HCT116 (cell line): ENCODE results near the gene SLC35B2. TPM values are rescaled to one million over a fixed set of nuclear protein-coding genes. Genes with fewer than 3 reads are reported as not detected.

Experiments used
- ATAC-seq: fragments of 200-7000 bp; cut with Tn5 transposase; 2 replicates; pipeline ENCODE4 v1.9.1; 2020; ENCODE audit warnings: mild to moderate bottlenecking, moderate library complexity
- BruUV-seq: library from RNA; stranded (reverse); fragments of 400-500 nt; replicated peaks from 2 replicates; lab custom pipeline; 2021; lab: Mats Ljungman, UMichigan
- CTCF ChIA-PET: fragments of 300-600 bp; sonication (Branson Sonifier 250); formaldehyde crosslinking; loops from one replicate; lab custom pipeline; 2021; ENCODE audit warnings: antibody characterized with exemption; lab: Charles Lee
- POLR2A ChIA-PET: fragments of 300-600, 350-600 bp; sonication (Branson Sonifier 250); formaldehyde crosslinking; loops from one replicate; lab custom pipeline; 2021; ENCODE audit warnings: antibody characterized with exemption; lab: Charles Lee
- RAD21 ChIA-PET, 2 experiments: fragments of 300-600 bp; sonication (Branson Sonifier 250); formaldehyde crosslinking; loops; one replicate each; lab custom pipeline; 2023; ENCODE audit warnings: low total read pairs in 2 of 2; ENCODE audit not compliant: uncharacterized antibody in 2 of 2, unreplicated experiment in 2 of 2, low non-redundant PET in 1 of 2; lab: Charles Lee
- DNase-seq: peaks from one replicate; pipeline ENCODE4 v3.0.0-alpha.2; 2010; ENCODE audit warnings: low read depth, low spot score
- H2AFZ ChIP-seq: fragments of 200-600 bp; shearing (Covaris generic), sonication (generic); 2 replicates; pipeline ENCODE4 v1.6.1; 2017; ENCODE audit warnings: low read depth, mixed run types, mixed read lengths, antibody characterized with exemption, low read length; ENCODE audit not compliant: poor library complexity, severe bottlenecking
- H3K27ac ChIP-seq: 2 replicates; pipeline ENCODE4 v1.5.1; 2012; ENCODE audit warnings: low read depth, low read length
- H3K27me3 ChIP-seq: fragments of 200-600 bp; sonication (generic); 2 replicates; pipeline ENCODE4 v1.6.1; 2016; ENCODE audit warnings: mixed run types, low read length, mixed read lengths; ENCODE audit not compliant: insufficient read depth
- H3K36me3 ChIP-seq, 2 experiments: fragments of 200-500 bp in 1 of 2; fragments of 200-600 bp in 1 of 2; sonication (Bioruptor generic) in 1 of 2; sonication (generic) in 1 of 2; 2 replicates each; pipeline versions ENCODE4 v1.5.1 to v1.6.1; 2014 to 2016; ENCODE audit warnings: low read length in 2 of 2, inconsistent platforms in 1 of 2, mixed read lengths in 1 of 2, mixed run types in 1 of 2; ENCODE audit not compliant: insufficient read depth in 2 of 2, control insufficient read depth in 1 of 2
- H3K4me1 ChIP-seq, 2 experiments: fragments of 200-600 bp in 1 of 2; sonication (generic) in 1 of 2; 2 replicates each; pipeline versions ENCODE4 v1.5.1 to v1.6.1; 2012 to 2017; ENCODE audit warnings: low read length in 2 of 2, inconsistent platforms in 1 of 2, mild to moderate bottlenecking in 1 of 2, mixed read lengths in 1 of 2, mixed run types in 1 of 2, moderate library complexity in 1 of 2; ENCODE audit not compliant: insufficient read depth in 2 of 2, control insufficient read depth in 1 of 2
- H3K4me2 ChIP-seq: fragments of 200-600 bp; sonication (generic); 2 replicates; pipeline ENCODE4 v1.6.1; 2017; ENCODE audit warnings: mixed run types, low read length, mixed read lengths
- H3K4me3 ChIP-seq, 2 experiments: fragments of 200-600 bp in 1 of 2; sonication (generic) in 1 of 2; replicated peaks in 1 of 2; 2 replicates each; pipeline ENCODE4 v1.5.1; 2011 to 2016; ENCODE audit warnings: low read length in 2 of 2, control low read depth in 1 of 2, low read depth in 1 of 2, mild to moderate bottlenecking in 1 of 2, mixed read lengths in 1 of 2, mixed run types in 1 of 2
- H3K79me2 ChIP-seq: fragments of 200-600 bp; sonication (generic); 2 replicates; pipeline ENCODE4 v1.6.1; 2017; ENCODE audit warnings: mild to moderate bottlenecking, mixed run types, low read length, moderate library complexity, mixed read lengths; ENCODE audit not compliant: insufficient read depth
- H3K9ac ChIP-seq: fragments of 200-600 bp; sonication (generic); 2 replicates; pipeline ENCODE4 v1.6.1; 2016; ENCODE audit warnings: low read length, mixed read lengths
- H3K9me2 ChIP-seq: fragments of 200-600 bp; sonication (generic), shearing (Covaris generic); 2 replicates; pipeline ENCODE4 v1.6.1; 2017; ENCODE audit warnings: mixed run types, mild to moderate bottlenecking, moderate library complexity; ENCODE audit not compliant: insufficient read depth
- H3K9me3 ChIP-seq, 2 experiments: fragments of 200-500 bp in 1 of 2; fragments of 200-600 bp in 1 of 2; sonication (Bioruptor generic) in 1 of 2; sonication (generic) in 1 of 2; 2 replicates each; pipeline ENCODE4 v1.6.1; 2014 to 2017; ENCODE audit warnings: low read length in 2 of 2, mixed read lengths in 2 of 2, inconsistent platforms in 1 of 2, low read depth in 1 of 2, mild to moderate bottlenecking in 1 of 2, mixed run types in 1 of 2, moderate library complexity in 1 of 2; ENCODE audit not compliant: control insufficient read depth in 1 of 2, insufficient read depth in 1 of 2
- H4K20me1 ChIP-seq: fragments of 200-600 bp; sonication (generic), shearing (Covaris generic); 2 replicates; pipeline ENCODE4 v1.6.1; 2017; ENCODE audit warnings: mixed run types, mild to moderate bottlenecking, moderate library complexity; ENCODE audit not compliant: insufficient read depth
- CBX3 ChIP-seq: IDR thresholded peaks from 2 replicates; pipeline ENCODE4 v1.6.1; 2012; ENCODE audit warnings: low read depth
- CEBPB ChIP-seq: IDR thresholded peaks from 2 replicates; pipeline ENCODE4 v1.6.1; 2012; ENCODE audit warnings: low read depth
- EGR1 ChIP-seq: IDR thresholded peaks from 2 replicates; pipeline ENCODE4 v1.6.1; 2012; ENCODE audit warnings: low read depth
- EZH2 ChIP-seq: fragments of 200-600 bp; sonication (generic); IDR thresholded peaks from 2 replicates; pipeline ENCODE4 v1.6.1; 2017; ENCODE audit warnings: antibody characterized with exemption, mixed run types
- EZH2phosphoT487 ChIP-seq: fragments of 200-600 bp; IDR thresholded peaks from 2 replicates; pipeline ENCODE4 v1.6.1; 2018; ENCODE audit warnings: antibody characterized with exemption, borderline replicate concordance
- POLR2A ChIP-seq: IDR thresholded peaks from 2 replicates; pipeline ENCODE4 v1.7.0; 2011; ENCODE audit warnings: borderline replicate concordance; ENCODE audit not compliant: insufficient read depth, insufficient read length; ENCODE audit errors: extremely low read depth
- RAD21 ChIP-seq: IDR thresholded peaks from 2 replicates; pipeline ENCODE4 v1.6.1; 2012; ENCODE audit warnings: low read depth, mild to moderate bottlenecking
- SP1 ChIP-seq: IDR thresholded peaks from 2 replicates; pipeline ENCODE4 v1.6.1; 2012; ENCODE audit warnings: low read depth
- TCF7L2 ChIP-seq: IDR thresholded peaks from 2 replicates; pipeline ENCODE4 v1.7.0; 2011; ENCODE audit warnings: borderline replicate concordance, inconsistent platforms; ENCODE audit not compliant: insufficient read depth, insufficient read length; ENCODE audit errors: extremely low read depth
- ZBTB33 ChIP-seq: IDR thresholded peaks from 2 replicates; pipeline ENCODE4 v1.6.1; 2011; ENCODE audit warnings: mild to moderate bottlenecking, low read length, moderate library complexity; ENCODE audit not compliant: insufficient replicate concordance; ENCODE audit errors: extremely low read depth
- ZFX ChIP-seq: fragments of 450-650 bp; IDR thresholded peaks from 2 replicates; pipeline ENCODE4 v1.6.1; 2017
- ZNF274 ChIP-seq: fragments of 200-500 bp; sonication (Bioruptor generic); IDR thresholded peaks from 2 replicates; pipeline ENCODE4 v1.6.1; 2014; ENCODE audit warnings: mild to moderate bottlenecking, low read depth, low read length, inconsistent platforms
- intact Hi-C: fragments of 100-400 bp; cut with micrococcal nuclease; formaldehyde crosslinking; loops from 2 replicates; pipeline ENCODE4 v1.10.0; 2022
- total RNA-seq: library from RNA; stranded (reverse); gene quantifications from one replicate; pipeline ENCODE4 v1.2.1, GENCODE V29; 2021; ENCODE audit not compliant: unreplicated experiment

The SLC35B2 gene
- total RNA-seq, 1 experiment from 2014 or later: 50.5 TPM

GRCh38 chr6:44222486-44223318 lies 34.6 kb downstream of the SLC35B2 start:
- Histone ChIP-seq H3K27me3 (no peaks in the 10 kb centered on the region), H4K20me1 (peaks cover 4% of the 10 kb centered on the region; the same call in 1 of the 2 replicates), H3K27ac (peak overlapping the region; percentile 45), H3K79me2 (peaks cover 42% of the 10 kb centered on the region), H3K36me3 (peaks cover 0 to 10% of the 10 kb centered on the region in 2 experiments; a peak in 1 of 4 replicates), H3K9me2 (no peaks in the 10 kb centered on the region), H3K4me1 (peaks cover 45 to 73% of the 10 kb centered on the region in 2 experiments), H3K4me2 (peak overlapping the region; percentile 93), H2AFZ (peak overlapping the region; percentile 61), H3K9ac (peak overlapping the region; percentile 81), H3K4me3 (peak overlapping the region; percentile 65 to 74), H3K9me3 (no peaks in the 10 kb centered on the region)
- ATAC-seq: peak; percentile 26
- RAD21 ChIA-PET: interaction anchor here in 1 of 2 experiments (1.4 kb wide), 1 partner anchor 23 kb away, joined by 3 read pairs; no protein-coding TSS in a partner anchor
- CTCF ChIA-PET: interaction anchor here (1.6 to 3.7 kb wide), 3 partner anchors 12 to 34 kb away, joined by 6 to 22 read pairs (median 8); no protein-coding TSS in a partner anchor
- POLR2A ChIA-PET: interaction anchor here (1.0 to 3.0 kb wide), 5 partner anchors 12 to 90 kb away, joined by 4 to 27 read pairs (median 7); partner anchors contain the start of genes HSP90AB1 and SLC35B2
- intact Hi-C loops: no loop called here
- BruUV-seq: no TSS peak
- no peak for DNase-seq
- TF ChIP-seq ZFX (no peak), EZH2phosphoT487 (no peak), ZNF274 (no peak), CEBPB (no peak), SP1 (no peak), EGR1 (no peak), POLR2A (no peak), ZBTB33 (no peak), CBX3 (no peak), EZH2 (no peak), RAD21 (no peak), TCF7L2 (no peak)
